GM18867 (cell line): Measurements from ENCODE around the gene ANXA9.

ENCODE experiments used
- ATAC-seq: cut with Tn5 transposase; IDR thresholded peaks from one replicate; pipeline ENCODE4 v1.9.1; 2021; ENCODE audit warnings: mild to moderate bottlenecking, moderate library complexity; ENCODE audit not compliant: unreplicated experiment

Gene ANXA9

GRCh38 chr1:150981805-150982712 is at the start of gene ANXA9:
ANXA9 (plus strand) TSS chr1:150982292; CDS start chr1:150983106, 814 bp downstream.
- ATAC-seq = no peak

- no peak for ATAC-seq
Measured at GRCh38 chr1:150944856-150945255, 37.2 kb upstream of the ANXA9 start.

GRCh38 chr1:150954708-150955107 is 27.4 kb upstream of the ANXA9 start:
- no peak for ATAC-seq

GRCh38 chr1:150955280-150955679 is 26.8 kb upstream of the ANXA9 start:
- no peak for ATAC-seq

GRCh38 chr1:150957666-150958065 is 24.4 kb upstream of the ANXA9 start:
- no peak for ATAC-seq

GRCh38 chr1:150960646-150961045 is 21.4 kb upstream of the ANXA9 start:
- ATAC-seq = no peak

- no peak for ATAC-seq
Measured at GRCh38 chr1:150961756-150962155, 20.3 kb upstream of the ANXA9 start.

GRCh38 chr1:150963321-150964163 is 18.6 kb upstream of the ANXA9 start:
- ATAC-seq = no peak

- ATAC-seq = no peak
Measured at GRCh38 chr1:150964164-150964489, 18.0 kb upstream of the ANXA9 start.

- ATAC-seq = no peak
Measured at GRCh38 chr1:150965605-150966004, 16.5 kb upstream of the ANXA9 start.

GRCh38 chr1:150966011-150966410 is 16.1 kb upstream of the ANXA9 start:
- ATAC-seq = no peak

GRCh38 chr1:150967936-150968335 is 14.2 kb upstream of the ANXA9 start:
- ATAC-seq = no peak

GRCh38 chr1:150968491-150968890 is 13.6 kb upstream of the ANXA9 start:
- ATAC-seq = no peak

GRCh38 chr1:150969626-150970025 is 12.5 kb upstream of the ANXA9 start:
- no peak for ATAC-seq

GRCh38 chr1:150970808-150971582 is 11.1 kb upstream of the ANXA9 start:
- ATAC-seq = no peak

- no peak for ATAC-seq
Measured at GRCh38 chr1:150971583-150972416, 10.3 kb upstream of the ANXA9 start.

- ATAC-seq = no peak
Measured at GRCh38 chr1:150972417-150972940, 9.6 kb upstream of the ANXA9 start.

- ATAC-seq = no peak
Measured at GRCh38 chr1:150973258-150973835, 8.7 kb upstream of the ANXA9 start.

GRCh38 chr1:150973836-150974579 is 8.1 kb upstream of the ANXA9 start:
- ATAC-seq = peak; percentile 52
